Activated naive CD4-positive, alpha-beta T cell treated with anti-CD3 and anti-CD28 coated beads, Interleukin-2, amount 10 ng/mL, durations not matched to agents 7 days and 5 days (primary cell): ENCODE data around the gene SEMA6B.

Source experiments
- CTCF ChIA-PET: fragments of 350-600 bp; sonication (Branson Sonifier 250); formaldehyde crosslinking; loops from one replicate; lab custom pipeline; 2021; ENCODE audit warnings: antibody characterized with exemption; lab: Charles Lee
- DNase-seq: peaks from one replicate; pipeline ENCODE4 v3.0.0-alpha.2; 2020
- H3K27ac Mint-ChIP-seq: one replicate; pipeline ENCODE4 v1.8.0; 2021; ENCODE audit warnings: mild to moderate bottlenecking, moderate library complexity, mixed read lengths
- H3K27me3 Mint-ChIP-seq: one replicate; pipeline ENCODE4 v1.8.0; 2021; ENCODE audit warnings: mild to moderate bottlenecking, mixed read lengths
- H3K36me3 Mint-ChIP-seq: one replicate; pipeline ENCODE4 v1.8.0; 2021; ENCODE audit warnings: mixed read lengths
- H3K4me1 Mint-ChIP-seq: one replicate; pipeline ENCODE4 v1.8.0; 2021; ENCODE audit warnings: mixed read lengths
- H3K4me3 Mint-ChIP-seq: one replicate; pipeline ENCODE4 v1.8.0; 2021; ENCODE audit warnings: mild to moderate bottlenecking, moderate library complexity, mixed read lengths
- H3K9me3 Mint-ChIP-seq: one replicate; pipeline ENCODE4 v1.8.0; 2021; ENCODE audit warnings: mixed read lengths

SEMA6B gene

DNA sequence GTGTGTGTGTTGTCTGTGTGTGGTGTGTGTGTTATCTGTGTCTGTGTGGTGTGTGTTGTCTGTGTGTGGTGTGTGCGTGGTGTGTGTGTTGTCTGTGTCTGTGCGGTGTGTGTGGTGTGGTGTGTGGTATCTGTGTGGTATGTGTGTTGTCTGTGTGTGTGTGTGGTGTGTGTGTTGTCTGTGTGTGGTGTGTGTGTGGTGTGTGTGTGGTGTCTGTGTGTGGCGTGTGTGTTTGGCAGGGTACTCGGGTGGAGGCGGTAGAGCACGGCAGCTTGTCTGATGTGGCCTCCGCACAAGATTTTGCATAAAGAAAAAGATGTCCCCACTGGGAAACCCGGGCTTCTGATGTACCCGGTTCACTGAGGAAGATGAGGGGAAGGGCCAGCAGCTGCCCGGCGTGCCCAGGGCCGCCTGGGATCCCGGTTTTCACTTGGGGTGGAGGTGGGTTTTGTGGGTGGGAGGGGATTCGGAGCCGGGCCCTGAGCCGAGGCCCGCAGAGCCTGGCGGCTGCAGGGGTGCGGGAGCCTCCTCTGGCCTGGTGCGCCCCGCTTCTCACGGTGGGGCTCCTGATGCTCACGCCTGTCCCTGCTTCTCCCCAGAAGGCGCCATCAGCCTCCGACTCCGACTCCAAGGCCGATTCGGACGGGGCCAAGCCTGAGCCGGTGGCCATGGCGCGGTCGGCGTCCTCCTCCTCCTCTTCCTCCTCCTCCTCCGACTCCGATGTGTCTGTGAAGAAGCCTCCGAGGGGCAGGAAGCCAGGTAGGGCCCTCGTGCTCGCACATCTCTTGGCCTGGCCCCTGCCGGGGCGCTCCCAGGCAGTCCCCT, 66.2 kb downstream of the SEMA6B start:
- Mint-ChIP-seq H3K9me3 (no peaks in the 10 kb centered on the region), H3K27ac (no peak overlapping the region), H3K4me3 (no peak overlapping the region), H3K36me3 (peaks cover 24% of the 10 kb centered on the region), H3K4me1 (no peaks in the 10 kb centered on the region), H3K27me3 (no peaks in the 10 kb centered on the region)
- CTCF ChIA-PET: no interaction called here
- no peak for DNase-seq
